Measurements from ENCODE around the gene NOTCH3. TPM values are rescaled to one million over a fixed set of nuclear protein-coding genes. Genes with fewer than 3 reads are reported as not detected.

Gene NOTCH3
- total RNA-seq, 2 donors from 2014 or later: 289 to 448 TPM

GRCh38 chr19:15113245-15114152, 87.3 kb downstream of the NOTCH3 start:
- DNase-seq (ENCODE audit: low spot score) (no peak), ATAC-seq (ENCODE audit: insufficient number of reproducible peaks, low FRiP score, low read depth) (no peak)
- peaks cover 70% of the 10 kb centered on the region for H3K36me3 ChIP-seq
- peaks cover 0 to 26% of the 10 kb centered on the region in 2 donors for H3K4me1 ChIP-seq (ENCODE audit: control insufficient read depth in 1 of 2, low read depth in 2 of 2)
- H3K27ac ChIP-seq: peak overlapping the region; percentile 45 to 63
- H3K27me3 ChIP-seq (replicated peaks; ENCODE audit: insufficient read depth): no peaks in the 10 kb centered on the region
- no peaks in the 10 kb centered on the region for H3K9me3 ChIP-seq
- H3K4me3 ChIP-seq: no peak overlapping the region
- TF ChIP-seq CTCF (IDR thresholded peaks at IDR 0.05): no peak

GRCh38 chr19:15112385-15112784, 88.4 kb downstream of the NOTCH3 start:
- TF ChIP-seq CTCF (IDR thresholded peaks at IDR 0.05): no peak
- Histone ChIP-seq H3K36me3 (peaks cover 60% of the 10 kb centered on the region), H3K9me3 (no peaks in the 10 kb centered on the region), H3K27ac (no peak overlapping the region), H3K27me3 (replicated peaks; ENCODE audit: insufficient read depth) (no peaks in the 10 kb centered on the region), H3K4me3 (no peak overlapping the region), H3K4me1 (ENCODE audit: control insufficient read depth in 1 of 2, low read depth in 2 of 2) (peaks cover 0 to 34% of the 10 kb centered on the region in 2 donors)
- no peak for ATAC-seq (ENCODE audit: insufficient number of reproducible peaks, low FRiP score, low read depth)
- DNase-seq (ENCODE audit: low spot score): no peak

- no peak overlapping the region for H3K27ac ChIP-seq
- no peaks in the 10 kb centered on the region for H3K27me3 ChIP-seq (replicated peaks; ENCODE audit: insufficient read depth)
- peaks cover 0 to 34% of the 10 kb centered on the region in 2 donors for H3K4me1 ChIP-seq (ENCODE audit: control insufficient read depth in 1 of 2, low read depth in 2 of 2)
- TF ChIP-seq CTCF (IDR thresholded peaks at IDR 0.05): no peak
- H3K9me3 ChIP-seq: no peaks in the 10 kb centered on the region
- ATAC-seq (ENCODE audit: insufficient number of reproducible peaks, low FRiP score, low read depth) (no peak), DNase-seq (ENCODE audit: low spot score) (no peak)
- no peak overlapping the region for H3K4me3 ChIP-seq
- H3K36me3 ChIP-seq: peaks cover 54% of the 10 kb centered on the region
Measured at GRCh38 chr19:15111758-15112157, 89.0 kb downstream of the NOTCH3 start.

- no peak for TF ChIP-seq CTCF (IDR thresholded peaks at IDR 0.05)
- H3K27ac ChIP-seq: no peak overlapping the region
- H3K4me3 ChIP-seq: no peak overlapping the region
- H3K4me1 ChIP-seq (ENCODE audit: control insufficient read depth in 1 of 2, low read depth in 2 of 2): peaks cover 0 to 32% of the 10 kb centered on the region in 2 donors
- peaks cover 41% of the 10 kb centered on the region for H3K36me3 ChIP-seq
- DNase-seq (ENCODE audit: low spot score): no peak
- no peaks in the 10 kb centered on the region for H3K9me3 ChIP-seq
- no peak for ATAC-seq (ENCODE audit: insufficient number of reproducible peaks, low FRiP score, low read depth)
- no peaks in the 10 kb centered on the region for H3K27me3 ChIP-seq (replicated peaks; ENCODE audit: insufficient read depth)
Measured at GRCh38 chr19:15110418-15110815, 90.4 kb downstream of the NOTCH3 start.

- Histone ChIP-seq H3K9me3 (no peaks in the 10 kb centered on the region), H3K4me3 (no peak overlapping the region), H3K36me3 (peaks cover 40% of the 10 kb centered on the region), H3K4me1 (ENCODE audit: control insufficient read depth in 1 of 2, low read depth in 2 of 2) (peaks cover 0 to 27% of the 10 kb centered on the region in 2 donors), H3K27me3 (replicated peaks; ENCODE audit: insufficient read depth) (no peaks in the 10 kb centered on the region), H3K27ac (no peak overlapping the region)
- TF ChIP-seq CTCF (IDR thresholded peaks at IDR 0.05): no peak
- no peak for DNase-seq (ENCODE audit: low spot score)
- no peak for ATAC-seq (ENCODE audit: insufficient number of reproducible peaks, low FRiP score, low read depth)
Measured at GRCh38 chr19:15109768-15110417, 90.9 kb downstream of the NOTCH3 start.
